NCI-H69 (cell line): ENCODE measurements around the gene HSPG2.
"Not testable (repeated sequence)": the region's sequence is repeated elsewhere in the genome, so short reads cannot be mapped to it uniquely, and the experiment has no call there.

ENCODE experiments used
- DNase-seq: peaks from one replicate; lab custom pipeline; 2025; lab: John Stamatoyannopoulos, UW

Gene HSPG2

DNA sequence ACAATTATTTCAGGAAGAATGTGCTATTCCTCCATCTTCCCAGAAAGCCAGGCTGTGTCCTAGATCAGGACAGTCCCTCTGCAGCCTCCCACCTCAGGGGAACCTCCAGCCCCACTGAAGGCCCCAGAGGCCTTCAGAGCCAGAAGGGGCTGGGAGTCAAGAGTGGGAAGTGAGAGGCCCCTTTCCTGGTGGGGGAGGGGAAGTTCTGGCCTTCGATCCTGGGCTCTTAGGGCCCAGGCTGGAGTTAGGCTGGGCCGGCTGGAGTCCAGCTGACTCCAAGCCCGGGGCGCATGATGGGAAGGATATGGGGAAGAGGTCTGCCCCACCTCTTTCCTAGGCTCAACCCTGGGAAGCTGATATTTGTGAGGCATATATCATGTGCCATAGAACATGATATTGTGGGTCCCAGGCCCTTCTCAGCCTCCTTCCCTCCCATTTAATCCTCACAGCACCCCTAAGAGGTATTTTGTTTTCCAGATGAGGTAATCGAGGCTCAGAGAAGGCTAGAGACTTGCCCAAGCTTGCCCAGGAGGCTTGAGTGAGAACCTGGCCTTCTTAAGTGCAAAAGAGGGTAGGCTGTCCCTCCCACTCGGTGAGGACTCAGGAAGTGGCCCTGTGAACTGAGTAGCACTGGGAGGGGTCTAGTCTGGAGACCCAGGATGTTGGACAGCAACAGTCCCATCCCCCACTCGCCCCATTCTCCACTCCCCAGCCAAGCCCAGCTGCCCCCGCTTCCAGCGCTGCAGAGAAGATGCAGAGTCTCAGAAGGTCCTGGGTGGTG lies 18.6 kb upstream of the HSPG2 start:
- peak; percentile 31 for DNase-seq

DNA sequence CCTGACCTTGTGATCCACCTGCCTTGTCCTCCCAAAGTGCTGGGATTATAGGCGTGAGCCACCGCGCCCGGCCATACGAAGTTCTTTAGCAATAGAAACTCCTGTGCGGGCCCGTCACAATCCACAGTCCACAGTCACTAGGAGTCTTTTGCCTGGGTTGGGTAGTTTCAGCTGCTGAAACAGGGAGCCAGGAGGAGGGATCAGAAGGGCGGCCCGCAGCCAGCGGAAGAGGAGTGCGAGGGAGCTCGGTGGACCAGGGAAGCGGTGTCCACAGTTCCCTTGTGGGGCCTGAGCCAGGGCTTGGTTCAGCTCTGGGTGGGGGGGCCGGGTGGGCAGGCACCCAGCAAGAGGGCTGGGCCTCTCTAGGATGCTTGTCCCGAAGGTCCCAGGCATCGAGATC lies 17.9 kb upstream of the HSPG2 start:
- no peak for DNase-seq

DNA sequence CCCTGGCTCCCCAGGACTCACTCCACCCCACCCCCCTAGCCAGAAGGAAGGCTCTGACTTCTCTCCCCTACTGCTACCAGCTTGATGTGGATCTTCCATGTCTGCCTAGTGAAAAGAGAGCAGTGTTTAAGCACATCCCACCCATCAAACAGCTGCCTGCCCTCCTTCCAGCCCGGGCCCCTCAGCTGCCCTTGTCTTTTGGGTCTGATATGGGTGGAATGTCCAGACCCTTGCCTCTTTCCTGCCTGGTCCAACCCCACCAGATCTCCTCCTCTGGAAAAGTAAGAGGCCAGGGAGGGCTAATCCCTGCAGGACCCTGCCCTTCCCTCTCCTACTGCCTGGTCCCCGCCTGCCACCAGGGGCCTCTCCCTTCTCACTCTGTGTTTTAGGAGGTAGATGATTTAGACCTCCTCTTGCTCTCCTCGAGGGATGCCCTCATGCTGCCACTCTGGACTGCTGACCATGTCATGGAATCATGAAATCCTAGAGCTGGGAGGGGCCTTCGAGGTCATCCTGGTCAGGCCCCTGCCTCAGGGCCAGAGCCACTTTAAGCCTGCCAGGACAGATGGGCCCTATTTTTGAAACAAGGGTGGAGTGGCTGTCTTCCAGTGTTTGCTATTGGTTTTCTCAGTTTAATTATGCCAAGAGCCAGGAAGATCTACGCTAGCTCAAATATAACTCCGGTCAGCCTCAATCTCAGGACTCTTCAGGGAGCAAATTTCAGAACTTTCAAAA lies 15.8 kb upstream of the HSPG2 start:
- no peak for DNase-seq

DNA sequence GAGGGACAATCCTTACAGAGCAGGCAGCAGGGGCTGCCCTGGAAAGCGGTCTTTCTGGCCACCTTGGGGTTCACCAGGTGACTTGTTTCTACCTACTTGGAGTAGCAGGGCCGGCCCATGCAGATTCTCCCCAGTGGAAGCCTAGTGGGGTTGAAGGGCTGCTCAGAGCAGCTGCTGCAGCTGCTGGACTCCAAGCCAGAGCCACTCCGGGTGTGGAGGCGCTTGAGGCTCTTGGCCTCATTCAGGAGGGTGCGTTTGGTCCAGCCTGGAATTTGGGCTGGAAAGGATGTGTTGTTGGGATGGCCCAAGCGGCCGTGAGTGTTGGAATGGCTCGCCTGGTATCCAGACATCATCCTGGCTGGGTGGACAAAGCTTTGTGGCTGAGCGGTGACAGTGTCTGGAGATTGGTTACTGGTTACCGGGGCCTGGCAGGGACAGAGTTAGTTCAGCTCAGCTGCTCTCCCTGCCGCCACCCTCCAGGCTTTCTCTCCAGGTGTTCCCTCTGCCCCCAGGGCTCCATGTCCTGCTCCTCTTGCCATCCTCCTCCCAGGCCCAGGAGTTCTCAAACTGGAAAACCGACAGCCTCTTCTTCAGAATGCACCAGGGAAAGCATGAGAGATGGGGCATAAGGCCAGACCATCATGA lies 14.2 kb upstream of the HSPG2 start:
- no peak for DNase-seq

DNA sequence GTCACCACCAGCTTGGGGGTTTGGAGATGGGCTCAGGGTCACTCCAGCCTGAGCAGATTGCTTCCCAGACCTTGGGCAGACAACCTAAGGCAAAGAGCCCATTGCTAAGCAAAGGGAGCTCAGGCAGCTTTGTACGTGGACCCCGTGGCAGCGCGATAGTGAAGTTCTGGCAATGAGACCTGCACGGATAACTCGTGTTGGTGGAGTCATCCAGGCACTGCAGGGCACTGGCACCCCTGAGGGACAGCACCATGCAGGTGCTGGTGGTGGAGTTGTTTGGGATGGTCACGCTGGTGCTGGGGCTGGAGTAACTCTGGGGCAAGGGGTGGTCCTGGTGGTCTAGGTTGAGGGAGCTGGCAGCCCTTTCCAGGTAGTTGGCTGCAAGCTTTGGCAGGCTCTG lies 13.6 kb upstream of the HSPG2 start:
- DNase-seq, result no peak

DNA sequence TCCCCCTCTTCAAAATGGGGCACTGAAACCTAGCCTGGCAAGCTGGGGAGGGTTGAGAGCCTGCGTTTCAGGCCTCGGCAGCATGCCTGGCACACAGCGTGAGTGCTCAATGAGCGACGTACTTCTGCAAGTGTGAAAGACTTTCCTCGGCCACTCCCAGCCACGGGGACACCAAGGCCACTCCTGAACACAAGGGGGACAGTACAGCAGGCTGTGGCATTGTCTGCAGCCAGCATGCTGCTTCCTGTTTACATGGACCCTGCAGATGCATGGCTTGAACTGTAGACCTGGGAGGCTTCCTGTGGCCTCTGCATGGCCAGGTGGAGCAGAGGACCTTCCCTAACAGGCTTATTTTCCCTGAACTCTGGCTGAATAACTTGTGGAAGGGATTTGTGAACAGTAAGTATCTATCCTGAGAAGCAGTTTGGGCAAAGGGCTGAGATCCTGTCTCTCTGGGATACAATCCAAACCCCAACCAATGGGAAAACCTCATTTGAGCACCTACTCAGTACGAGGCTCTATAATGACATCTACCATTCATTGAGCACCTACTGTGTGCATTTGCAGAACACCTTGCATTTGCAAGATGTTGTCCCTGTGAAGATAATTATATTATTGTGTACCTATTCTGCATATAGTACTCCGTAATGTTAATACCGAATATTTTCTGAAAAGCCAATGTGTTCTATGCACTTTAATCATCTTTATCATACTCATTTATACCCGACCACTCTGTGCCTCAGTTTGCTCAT lies 9.9 kb upstream of the HSPG2 start:
- peak; percentile 24 for DNase-seq

DNA sequence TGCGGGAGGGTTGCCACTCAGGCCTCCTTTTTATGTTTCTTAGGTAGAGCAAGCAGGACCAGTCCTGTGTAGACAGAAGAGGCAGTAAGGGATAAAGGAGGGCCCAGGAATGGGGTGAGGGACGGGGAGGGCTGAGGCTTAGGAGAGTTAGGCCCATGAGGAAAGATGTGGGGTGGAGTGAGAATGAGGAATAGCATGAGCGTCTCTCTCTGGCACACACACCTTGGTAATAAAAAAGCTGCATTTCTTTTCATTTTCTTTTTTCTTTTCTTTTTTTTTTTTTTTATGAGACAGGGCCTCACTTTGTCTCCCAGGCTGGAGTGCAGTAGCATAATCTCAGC lies 7.6 kb upstream of the HSPG2 start:
- DNase-seq, result no peak

DNA sequence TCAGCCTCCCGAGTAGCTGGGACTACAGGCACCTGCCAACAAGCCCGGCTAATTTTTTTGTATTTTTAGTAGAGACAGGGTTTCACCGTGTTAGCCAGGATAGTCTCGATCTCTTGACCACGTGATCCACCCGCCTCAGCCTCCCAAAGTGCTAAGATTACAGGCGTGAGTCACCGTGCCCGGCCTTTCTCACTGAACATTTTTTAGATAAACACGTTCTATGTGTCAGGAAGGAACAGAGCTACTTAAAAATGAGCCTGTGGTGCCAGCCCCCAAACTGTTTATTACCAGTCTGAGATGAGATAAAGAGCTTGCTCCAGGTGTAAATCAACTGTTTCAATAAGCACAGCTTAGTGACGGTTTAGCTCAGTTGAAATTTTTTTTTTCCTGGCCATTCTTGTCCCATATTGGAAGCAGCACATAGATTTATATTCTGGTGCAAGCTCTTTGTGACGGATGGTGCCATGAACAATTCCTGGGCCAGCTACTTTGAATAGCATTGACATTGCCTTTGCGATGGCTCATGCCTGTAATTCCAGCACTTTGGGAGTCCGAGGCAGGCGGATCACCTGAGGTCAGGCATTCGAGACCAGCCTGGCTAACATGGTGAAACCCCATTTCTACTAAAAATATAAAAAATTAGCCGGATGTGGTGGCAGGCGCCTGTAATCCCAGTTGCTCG lies 6.0 kb upstream of the HSPG2 start:
- DNase-seq, result not testable (repeated sequence)

DNA sequence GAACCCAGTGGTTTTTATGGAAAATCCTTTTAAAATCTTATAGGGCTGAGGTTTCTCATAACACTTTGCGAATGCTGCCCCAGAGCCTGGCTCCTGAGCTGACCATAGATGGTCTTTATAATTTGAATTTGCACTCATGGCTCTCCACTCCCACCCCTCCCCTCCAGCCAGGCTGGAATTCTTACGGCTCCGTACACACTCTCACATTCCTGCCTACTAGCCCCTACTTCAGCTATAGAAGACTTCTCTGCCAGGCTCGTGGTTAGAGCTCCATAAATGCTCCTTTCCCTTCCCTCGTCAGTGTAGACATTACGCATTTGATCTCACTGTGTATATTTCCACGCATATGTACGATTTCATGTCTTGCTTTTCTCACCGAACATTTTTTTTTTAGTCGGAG lies 5.4 kb upstream of the HSPG2 start:
- no peak for DNase-seq

DNA sequence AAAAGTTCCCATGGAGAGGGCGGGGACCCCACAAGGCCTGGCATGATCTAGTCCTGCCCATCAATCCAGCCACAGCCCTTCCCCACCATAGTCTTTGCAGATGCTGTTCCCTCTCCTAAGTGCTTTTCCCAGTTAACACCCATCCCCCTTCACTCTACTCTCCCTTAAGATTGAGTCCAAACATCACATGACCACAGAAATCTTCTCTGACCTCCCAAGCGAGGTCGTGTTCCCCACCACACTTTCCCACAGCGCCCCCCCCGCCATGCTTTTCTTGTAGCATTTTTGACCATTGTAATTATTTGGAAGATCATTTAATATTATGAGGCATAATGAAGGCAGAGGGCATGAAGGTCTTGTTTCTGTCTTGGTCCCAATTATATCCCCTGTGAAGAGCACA lies 4.3 kb upstream of the HSPG2 start:
- DNase-seq, result no peak

DNA sequence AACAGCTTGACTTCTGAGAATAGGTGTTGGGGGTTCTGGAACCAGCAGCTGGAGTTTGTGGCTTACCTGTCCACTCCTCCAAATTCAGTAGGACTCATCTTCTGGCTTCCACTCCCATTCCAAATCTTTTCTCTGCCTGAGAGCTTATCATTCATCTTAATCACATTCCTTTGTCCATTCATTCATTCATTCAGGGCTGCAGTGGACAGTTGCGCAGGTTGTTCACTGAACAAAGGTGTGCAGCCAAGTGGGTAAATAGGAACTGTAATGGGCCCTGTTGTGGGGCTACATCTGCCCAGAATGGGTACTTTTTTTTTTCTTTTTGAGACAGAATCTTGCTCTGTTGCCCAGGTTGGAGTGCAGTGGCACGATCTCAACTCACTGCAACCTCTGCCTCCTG lies 3.4 kb upstream of the HSPG2 start:
- DNase-seq, result no peak

DNA sequence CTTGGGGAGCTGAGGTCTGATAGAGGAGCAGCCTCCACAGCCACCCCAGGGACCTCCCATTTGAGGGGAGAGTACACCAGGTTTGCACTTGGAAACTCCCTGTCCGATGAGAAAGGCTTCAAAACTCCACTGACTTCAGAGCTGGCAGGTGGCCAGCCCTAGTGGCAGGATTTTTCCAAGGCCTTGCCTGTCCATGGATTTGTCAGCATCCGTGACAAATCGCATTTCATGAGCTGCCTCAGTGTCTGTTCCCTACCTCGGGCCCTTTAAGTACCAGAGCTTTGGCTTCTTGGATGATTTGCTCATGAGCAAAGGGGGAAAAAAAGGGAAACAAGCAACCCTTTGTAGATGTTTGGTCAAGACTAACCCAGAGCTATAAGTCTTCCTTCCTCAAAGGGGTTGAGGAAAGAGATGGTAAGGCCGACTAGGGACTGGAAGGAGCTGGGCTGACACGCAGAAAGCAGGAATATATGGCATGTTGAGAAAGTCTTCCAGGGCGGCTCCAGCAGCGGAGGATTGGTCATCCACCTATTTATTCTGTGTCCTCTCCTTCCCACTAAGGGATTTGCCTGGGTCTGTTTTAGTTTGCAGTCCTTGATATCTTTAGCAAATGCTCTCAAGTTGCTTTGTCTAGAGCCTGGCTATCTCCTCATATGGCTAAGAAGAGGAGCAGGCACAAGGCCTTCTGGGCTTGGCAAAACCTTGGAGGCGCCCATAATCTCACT lies 2.7 kb upstream of the HSPG2 start:
- DNase-seq, result peak; percentile 54

DNA sequence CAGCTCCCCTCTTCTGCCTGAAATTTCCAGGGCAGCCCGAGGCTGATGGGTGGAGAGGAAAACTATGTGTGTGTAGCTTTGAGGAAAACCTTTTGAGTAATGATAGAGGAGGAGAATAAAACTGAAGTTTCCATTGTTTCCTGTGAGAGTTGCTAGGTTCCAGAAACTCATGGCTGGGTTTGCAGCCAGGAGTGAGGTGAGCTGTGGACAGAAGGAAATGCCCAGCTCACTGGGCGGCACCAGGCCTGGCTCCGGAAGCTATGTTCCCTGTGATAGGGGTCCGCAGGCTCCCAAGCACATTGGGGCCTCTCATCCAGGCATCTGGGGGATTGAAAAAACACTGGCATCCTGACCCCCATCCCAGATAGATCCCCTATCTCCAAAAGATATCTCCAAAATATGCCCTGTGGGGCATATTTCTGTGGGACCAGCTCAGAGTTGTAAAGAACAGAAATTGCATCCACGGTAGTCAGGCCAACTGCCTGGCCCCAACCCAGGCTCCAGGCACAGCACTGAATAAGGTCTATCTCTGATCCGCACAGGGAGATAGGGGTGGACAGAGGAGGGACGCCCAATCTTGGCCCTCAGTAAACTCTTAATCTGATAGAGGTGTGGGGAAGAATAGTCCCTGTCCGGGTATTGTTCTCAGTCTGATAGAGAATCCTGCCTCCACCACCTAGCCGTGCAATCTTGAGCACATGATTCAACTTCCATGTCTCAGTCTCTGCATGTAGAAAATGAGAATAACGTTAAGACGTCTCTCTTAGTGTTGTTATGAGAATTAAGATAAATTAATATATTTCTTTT lies 1.8 kb upstream of the HSPG2 start:
- no peak for DNase-seq

DNA sequence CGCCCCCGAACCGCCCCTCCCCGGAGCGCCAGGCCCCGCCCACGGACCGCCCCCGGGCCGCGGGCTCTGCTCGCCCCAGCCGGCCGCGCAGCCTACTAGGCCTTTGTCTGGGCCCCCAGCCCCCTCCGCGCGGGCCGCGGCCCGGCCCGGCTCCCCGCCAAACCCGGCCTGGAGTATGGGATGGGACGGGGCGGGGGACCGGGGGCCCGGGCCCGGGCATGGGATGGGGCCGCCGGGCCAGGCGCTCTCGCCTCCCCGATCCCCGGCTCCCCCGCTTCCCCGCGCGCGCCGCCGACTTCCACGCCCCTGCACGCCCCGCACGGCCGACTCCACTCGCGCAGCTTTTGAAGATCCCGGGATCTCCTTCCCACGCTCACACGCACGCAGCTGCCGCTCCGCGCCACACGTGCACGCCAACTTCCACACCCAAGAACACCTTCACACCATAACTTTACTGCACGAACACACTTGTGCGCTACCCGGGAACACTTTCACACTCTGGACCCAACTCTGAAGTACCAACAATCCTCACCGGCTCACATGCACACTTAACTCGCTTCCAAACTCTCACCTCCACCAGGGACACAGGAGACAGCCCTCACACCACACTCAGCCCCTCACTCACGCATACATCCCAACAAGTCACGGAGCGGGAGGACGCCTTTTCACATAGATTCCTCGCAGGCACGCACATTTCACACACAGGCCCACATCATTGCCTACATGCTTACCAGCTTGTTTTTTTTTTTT lies 437 bp upstream of the HSPG2 start:
- peak; percentile 84 for DNase-seq

DNA sequence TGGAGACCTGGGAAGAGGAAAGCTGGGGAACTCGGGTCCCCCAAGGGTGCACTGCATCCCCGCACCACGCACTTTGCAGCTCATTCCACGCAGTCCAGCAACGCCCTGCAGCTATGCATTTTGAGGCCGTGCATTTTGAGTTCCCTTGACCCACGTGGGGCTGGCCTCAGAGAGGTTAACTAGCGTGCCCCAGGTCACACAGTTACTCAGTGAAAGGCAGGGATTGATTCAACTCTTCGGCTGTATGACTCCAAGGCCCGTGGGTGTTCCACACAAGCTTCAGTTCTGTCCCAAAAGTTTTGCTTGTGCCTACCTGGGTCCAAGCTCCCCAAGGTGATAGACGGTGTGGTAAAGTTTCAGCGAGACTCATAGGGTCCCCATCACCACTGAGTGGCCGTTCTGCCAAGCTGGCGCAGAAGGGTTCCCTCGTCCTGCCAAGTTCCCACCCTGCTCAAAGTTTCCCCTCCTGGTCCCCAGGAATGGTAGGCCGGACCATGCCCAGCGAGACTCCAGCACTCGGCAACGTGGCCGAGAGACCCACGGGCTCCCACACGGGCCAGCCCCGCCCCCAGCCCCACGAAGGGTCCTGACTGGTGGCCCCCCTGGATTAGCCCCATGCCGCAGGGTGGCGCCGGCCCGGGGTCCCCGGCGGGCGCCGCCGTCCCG lies 611 bp downstream of the HSPG2 start:
- DNase-seq, result no peak

DNA sequence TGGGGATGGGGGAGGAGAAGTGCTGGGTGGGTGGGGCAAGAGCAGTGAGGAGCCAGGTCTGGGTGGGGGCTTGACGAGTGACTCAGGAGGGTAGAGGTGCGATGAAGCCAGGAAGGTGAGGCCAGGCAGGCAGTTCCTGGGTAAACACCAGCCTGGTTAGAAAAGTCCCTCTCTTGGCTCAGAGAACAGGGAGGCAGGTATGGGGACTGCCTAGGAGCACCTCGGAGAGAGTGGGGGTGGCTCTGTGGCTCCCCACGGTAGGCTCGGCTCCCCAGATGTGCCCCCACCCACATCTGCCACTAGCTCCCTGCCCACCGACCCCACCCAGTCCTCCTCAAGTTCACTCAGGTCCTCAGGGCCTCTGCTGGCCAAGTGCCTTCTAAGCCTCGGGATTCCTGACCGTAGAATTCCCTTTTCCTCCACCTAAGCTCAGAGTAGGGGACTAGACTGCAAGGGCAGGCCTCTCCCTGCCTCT lies 1.2 kb downstream of the HSPG2 start:
- peak; percentile 12 for DNase-seq

DNA sequence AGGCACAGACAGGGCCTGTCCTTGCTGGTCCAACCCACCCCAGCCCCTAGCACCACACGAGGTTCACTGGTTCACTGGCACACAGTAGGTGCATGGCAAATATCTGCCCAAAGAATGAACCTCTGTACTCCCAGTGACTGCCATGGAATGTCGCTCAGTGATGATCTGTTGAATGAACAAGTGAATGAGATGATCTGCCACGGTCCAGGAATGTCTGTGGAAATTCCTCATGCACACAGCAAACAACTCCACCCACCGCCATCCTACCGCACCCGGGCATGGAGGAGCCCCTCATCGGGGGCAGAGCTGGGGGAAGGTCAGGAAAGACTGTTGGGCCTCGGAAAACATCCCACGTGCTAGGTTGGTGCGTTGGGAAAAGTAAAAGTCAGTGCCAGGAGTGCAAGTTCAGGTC lies 1.7 kb downstream of the HSPG2 start:
- no peak for DNase-seq

DNA sequence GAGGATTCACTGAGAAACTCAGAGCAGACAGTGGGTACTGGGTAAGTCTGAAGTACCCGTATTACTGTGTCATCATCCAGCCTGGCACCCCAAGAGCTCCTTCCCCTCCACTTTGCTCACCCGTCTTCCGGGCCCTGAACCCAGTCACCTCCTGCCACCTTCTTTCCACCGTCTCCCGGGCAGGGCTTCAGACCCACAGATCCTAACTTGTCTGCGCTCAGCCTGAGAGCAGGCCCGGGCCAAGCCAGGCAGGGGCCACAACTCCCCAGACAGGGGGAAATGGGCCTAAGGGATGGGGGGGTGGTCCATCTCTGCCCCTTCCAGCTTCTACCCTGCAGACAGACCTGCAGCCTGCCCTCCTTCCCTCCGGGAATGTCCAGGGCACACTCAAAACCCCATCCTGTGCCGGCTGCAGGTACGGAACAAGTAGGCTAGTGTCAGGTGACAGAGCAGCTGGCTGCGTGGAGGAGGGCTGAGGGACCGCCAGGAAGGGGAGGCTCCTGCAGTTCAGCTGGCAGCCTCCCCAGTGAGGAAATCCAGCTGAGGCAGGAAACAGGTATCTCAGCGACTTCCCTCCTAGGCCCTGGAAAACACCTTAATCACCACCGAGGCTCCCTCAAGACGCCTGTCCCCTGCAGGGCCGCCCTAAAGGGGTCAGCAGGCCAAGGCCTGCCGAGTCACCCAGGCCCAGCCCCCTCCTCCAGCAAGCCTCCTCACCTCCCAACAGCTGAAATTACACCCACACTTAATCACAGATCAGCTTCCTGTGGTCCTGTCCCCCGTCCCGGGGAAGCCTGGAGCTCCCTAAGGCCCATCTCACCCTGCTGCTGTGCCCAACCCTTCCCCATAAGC lies 3.5 kb downstream of the HSPG2 start:
- peak; percentile 81 for DNase-seq
